GM19328 (cell line): Measurements from ENCODE around the gene GJB1.
"Not testable (repeated sequence)": the region's sequence is repeated elsewhere in the genome, so short reads cannot be mapped to it uniquely, and the experiment has no call there.

Source experiments
- ATAC-seq: cut with Tn5 transposase; IDR thresholded peaks from one replicate; pipeline ENCODE4 v1.9.1; 2021; ENCODE audit warnings: mild to moderate bottlenecking, moderate library complexity; ENCODE audit not compliant: unreplicated experiment

Gene GJB1

GRCh38 chrX:71222929-71223328 is at the start of gene GJB1:
Gene GJB1 (plus strand): TSS chrX:71223224. CDS start chrX:71223708, 484 bp downstream.
- no peak for ATAC-seq

- no peak for ATAC-seq
Observed at GRCh38 chrX:71173440-71173839, 49.6 kb upstream of the GJB1 start.

- no peak for ATAC-seq
Observed at GRCh38 chrX:71174795-71175194, 48.2 kb upstream of the GJB1 start.

- ATAC-seq, result no peak
Observed at GRCh38 chrX:71175531-71175930, 47.5 kb upstream of the GJB1 start.

- ATAC-seq, result no peak
Observed at GRCh38 chrX:71177327-71177726, 45.7 kb upstream of the GJB1 start.

GRCh38 chrX:71178908-71179307 is 44.1 kb upstream of the GJB1 start:
- no peak for ATAC-seq

- not testable (repeated sequence) for ATAC-seq
Observed at GRCh38 chrX:71180579-71181265, 42.3 kb upstream of the GJB1 start.

- peak; percentile 29 for ATAC-seq
Observed at GRCh38 chrX:71181558-71181909, 41.5 kb upstream of the GJB1 start.

GRCh38 chrX:71181910-71182799 is 40.9 kb upstream of the GJB1 start:
- ATAC-seq, result peak; percentile 86

GRCh38 chrX:71182871-71183270 is 40.2 kb upstream of the GJB1 start:
- ATAC-seq, result no peak

GRCh38 chrX:71183341-71183740 is 39.7 kb upstream of the GJB1 start:
- no peak for ATAC-seq

- no peak for ATAC-seq
Observed at GRCh38 chrX:71184092-71184491, 38.9 kb upstream of the GJB1 start.

- ATAC-seq, result no peak
Observed at GRCh38 chrX:71184803-71185495, 38.1 kb upstream of the GJB1 start.

GRCh38 chrX:71191248-71191647 is 31.8 kb upstream of the GJB1 start:
- no peak for ATAC-seq

GRCh38 chrX:71195964-71196649 is 26.9 kb upstream of the GJB1 start:
- ATAC-seq, result peak; percentile 49

- no peak for ATAC-seq
Observed at GRCh38 chrX:71198066-71198465, 25.0 kb upstream of the GJB1 start.

GRCh38 chrX:71199252-71200008 is 23.6 kb upstream of the GJB1 start:
- no peak for ATAC-seq

GRCh38 chrX:71210816-71211215 is 12.2 kb upstream of the GJB1 start:
- ATAC-seq, result no peak

- ATAC-seq, result no peak
Observed at GRCh38 chrX:71212536-71212935, 10.5 kb upstream of the GJB1 start.

- ATAC-seq, result no peak
Observed at GRCh38 chrX:71214152-71214551, 8.9 kb upstream of the GJB1 start.
